ENCODE results near the gene GPHN.
A peak's percentile ranks its signal among the peaks of the same experiment; 100 is the strongest.

Gene GPHN

GRCh38 chr14:66507181-66507721 is 696 bp upstream of the GPHN start:
- no peaks in the 10 kb centered on the region for H3K4me1 ChIP-seq
- peak overlapping the region; percentile 32 for H3K9ac ChIP-seq
- no peaks in the 10 kb centered on the region for H3K27me3 ChIP-seq (ENCODE audit: control insufficient read depth, insufficient read depth, low read length)
- peak overlapping the region; percentile 95 for H3K27ac ChIP-seq
- H3K9me3 ChIP-seq (ENCODE audit: control insufficient read depth, low read length), result no peaks in the 10 kb centered on the region
- peaks cover 7% of the 10 kb centered on the region for H3K79me2 ChIP-seq
- H3K4me2 ChIP-seq (ENCODE audit: low read length), result peak overlapping the region; percentile 95
- peak overlapping the region; percentile 79 for H3K4me3 ChIP-seq (ENCODE audit: low read depth, low read length)
- no peak for TF ChIP-seq CTCF (IDR thresholded peaks at IDR 0.05)
- peak overlapping the region; percentile 76 for H2AFZ ChIP-seq
- H3K36me3 ChIP-seq (ENCODE audit: control insufficient read depth, insufficient read depth, low read length), result no peaks in the 10 kb centered on the region

- Histone ChIP-seq H3K9me3 (ENCODE audit: control insufficient read depth, low read length) (no peaks in the 10 kb centered on the region), H3K27me3 (ENCODE audit: control insufficient read depth, insufficient read depth, low read length) (no peaks in the 10 kb centered on the region), H3K4me1 (peaks cover 4% of the 10 kb centered on the region), H3K79me2 (peaks cover 7% of the 10 kb centered on the region), H3K36me3 (ENCODE audit: control insufficient read depth, insufficient read depth, low read length) (no peaks in the 10 kb centered on the region), H3K4me2 (ENCODE audit: low read length) (peak overlapping the region; percentile 95), H3K4me3 (ENCODE audit: low read depth, low read length) (peak overlapping the region; percentile 79), H2AFZ (peak overlapping the region; percentile 76), H3K27ac (peak overlapping the region; percentile 95), H3K9ac (peak overlapping the region; percentile 59)
- TF ChIP-seq CTCF (IDR thresholded peaks at IDR 0.05), result no peak
Observed at GRCh38 chr14:66508547-66508845, 549 bp downstream of the GPHN start.

GRCh38 chr14:66508846-66509621 is 1.1 kb downstream of the GPHN start:
- H3K4me2 ChIP-seq (ENCODE audit: low read length), result peak overlapping the region; percentile 95
- no peaks in the 10 kb centered on the region for H3K36me3 ChIP-seq (ENCODE audit: control insufficient read depth, insufficient read depth, low read length)
- H3K4me1 ChIP-seq, result peaks cover 4% of the 10 kb centered on the region
- H3K4me3 ChIP-seq (ENCODE audit: low read depth, low read length), result peak overlapping the region; percentile 79
- peak overlapping the region; percentile 76 for H2AFZ ChIP-seq
- peak overlapping the region; percentile 95 for H3K27ac ChIP-seq
- H3K27me3 ChIP-seq (ENCODE audit: control insufficient read depth, insufficient read depth, low read length), result no peaks in the 10 kb centered on the region
- H3K9ac ChIP-seq, result peak overlapping the region; percentile 59
- no peaks in the 10 kb centered on the region for H3K9me3 ChIP-seq (ENCODE audit: control insufficient read depth, low read length)
- peaks cover 7% of the 10 kb centered on the region for H3K79me2 ChIP-seq
- no peak for TF ChIP-seq CTCF (IDR thresholded peaks at IDR 0.05)

- Histone ChIP-seq H3K9me3 (ENCODE audit: control insufficient read depth, low read length) (no peaks in the 10 kb centered on the region), H2AFZ (no peak overlapping the region), H3K4me3 (ENCODE audit: low read depth, low read length) (peak overlapping the region; percentile 79), H3K36me3 (ENCODE audit: control insufficient read depth, insufficient read depth, low read length) (no peaks in the 10 kb centered on the region), H3K27ac (no peak overlapping the region), H3K4me1 (peaks cover 4% of the 10 kb centered on the region), H3K27me3 (ENCODE audit: control insufficient read depth, insufficient read depth, low read length) (no peaks in the 10 kb centered on the region), H3K79me2 (peaks cover 7% of the 10 kb centered on the region), H3K4me2 (ENCODE audit: low read length) (peak overlapping the region; percentile 95), H3K9ac (no peak overlapping the region)
- TF ChIP-seq CTCF (IDR thresholded peaks at IDR 0.05), result no peak
Observed at GRCh38 chr14:66509874-66510273, 1.9 kb downstream of the GPHN start.

- no peaks in the 10 kb centered on the region for H3K27me3 ChIP-seq (ENCODE audit: control insufficient read depth, insufficient read depth, low read length)
- H3K79me2 ChIP-seq, result peaks cover 17% of the 10 kb centered on the region
- H3K4me2 ChIP-seq (ENCODE audit: low read length), result no peak overlapping the region
- TF ChIP-seq CTCF (IDR thresholded peaks at IDR 0.05), result no peak
- no peak overlapping the region for H3K9ac ChIP-seq
- no peak overlapping the region for H2AFZ ChIP-seq
- no peaks in the 10 kb centered on the region for H3K9me3 ChIP-seq (ENCODE audit: control insufficient read depth, low read length)
- H3K36me3 ChIP-seq (ENCODE audit: control insufficient read depth, insufficient read depth, low read length), result no peaks in the 10 kb centered on the region
- no peak overlapping the region for H3K4me3 ChIP-seq (ENCODE audit: low read depth, low read length)
- H3K4me1 ChIP-seq, result peaks cover 4% of the 10 kb centered on the region
- no peak overlapping the region for H3K27ac ChIP-seq
Observed at GRCh38 chr14:66511849-66512248, 3.9 kb downstream of the GPHN start.
